ENCODE data around the gene HAUS6. TPM values are rescaled to one million over a fixed set of nuclear protein-coding genes. Genes with fewer than 3 reads are reported as not detected.

Gene HAUS6
- total and polyA plus RNA-seq, 2 donors (not counting 1 experiment from before 2014, with no cell fraction given): 4.1 to 13.5 TPM

GRCh38 chr9:19087106-19088000 is 15.4 kb downstream of the HAUS6 start:
- Histone ChIP-seq H3K9me3 (ENCODE audit: control extremely low read depth in 1 of 3, control insufficient read depth in 2 of 3, insufficient read depth in 1 of 3, low read length in 2 of 3) (no peaks in the 10 kb centered on the region), H3K79me2 (ENCODE audit: control insufficient read depth, insufficient read depth, low read length) (peaks cover 4% of the 10 kb centered on the region), H3K4me3 (ENCODE audit: control extremely low read depth in 1 of 5, extremely low read depth in 1 of 5, insufficient read depth in 1 of 5, low read depth in 2 of 5, low read length in 4 of 5) (no peak overlapping the region), H3K4me2 (replicated peaks; ENCODE audit: low read depth, low read length, poor library complexity, severe bottlenecking) (no peak overlapping the region), H3K27me3 (replicated peaks in 1 of 4; ENCODE audit: control extremely low read depth in 1 of 4, control insufficient read depth in 3 of 4, insufficient read depth in 4 of 4, low read length in 3 of 4) (no peaks in the 10 kb centered on the region), H4K20me1 (ENCODE audit: control insufficient read depth, insufficient read depth, low read length, poor library complexity, severe bottlenecking) (no peaks in the 10 kb centered on the region), H3K36me3 (replicated peaks in 1 of 2; ENCODE audit: control extremely low read depth in 1 of 2, control insufficient read depth in 1 of 2, extremely low read depth in 1 of 2, insufficient read depth in 2 of 2, low read length in 1 of 2) (peaks cover 5 to 60% of the 10 kb centered on the region in 2 experiments), H2AFZ (ENCODE audit: insufficient read depth, low read depth, low read length, poor library complexity, severe bottlenecking) (no peak overlapping the region), H3K9ac (ENCODE audit: low read length) (no peak overlapping the region), H3K4me1 (ENCODE audit: control insufficient read depth in 2 of 2, insufficient read depth in 2 of 2, low read length in 2 of 2) (no peaks in the 10 kb centered on the region), H3K27ac (ENCODE audit: low read length in 2 of 2) (no peak overlapping the region)
- no peak for DNase-seq
- Mint-ChIP-seq H3K9me3 (ENCODE audit: insufficient read depth) (no peaks in the 10 kb centered on the region), H3K27me3 (no peaks in the 10 kb centered on the region), H3K4me3 (no peak overlapping the region), H3K27ac (no peak overlapping the region), H3K4me1 (no peaks in the 10 kb centered on the region)
- intact Hi-C loops (cut with micrococcal nuclease): no loop called here
- no peak for ATAC-seq (ENCODE audit: low read depth)
- 100% methylated on average over 2 of the region's 6 CpGs for WGBS (ENCODE audit: insufficient coverage)
- CTCF ChIA-PET: interaction anchor here (0.7 to 4.7 kb wide), 4 partner anchors 46 to 370 kb away, joined by 3 to 51 read pairs (median 18); no protein-coding TSS in a partner anchor
- no peak for TF ChIP-seq EZH2 (IDR thresholded peaks at IDR 0.05; ENCODE audit: borderline replicate concordance, insufficient read depth, low read depth, low read length, poor library complexity, severe bottlenecking)
- TF ChIP-seq, protein P1, sequence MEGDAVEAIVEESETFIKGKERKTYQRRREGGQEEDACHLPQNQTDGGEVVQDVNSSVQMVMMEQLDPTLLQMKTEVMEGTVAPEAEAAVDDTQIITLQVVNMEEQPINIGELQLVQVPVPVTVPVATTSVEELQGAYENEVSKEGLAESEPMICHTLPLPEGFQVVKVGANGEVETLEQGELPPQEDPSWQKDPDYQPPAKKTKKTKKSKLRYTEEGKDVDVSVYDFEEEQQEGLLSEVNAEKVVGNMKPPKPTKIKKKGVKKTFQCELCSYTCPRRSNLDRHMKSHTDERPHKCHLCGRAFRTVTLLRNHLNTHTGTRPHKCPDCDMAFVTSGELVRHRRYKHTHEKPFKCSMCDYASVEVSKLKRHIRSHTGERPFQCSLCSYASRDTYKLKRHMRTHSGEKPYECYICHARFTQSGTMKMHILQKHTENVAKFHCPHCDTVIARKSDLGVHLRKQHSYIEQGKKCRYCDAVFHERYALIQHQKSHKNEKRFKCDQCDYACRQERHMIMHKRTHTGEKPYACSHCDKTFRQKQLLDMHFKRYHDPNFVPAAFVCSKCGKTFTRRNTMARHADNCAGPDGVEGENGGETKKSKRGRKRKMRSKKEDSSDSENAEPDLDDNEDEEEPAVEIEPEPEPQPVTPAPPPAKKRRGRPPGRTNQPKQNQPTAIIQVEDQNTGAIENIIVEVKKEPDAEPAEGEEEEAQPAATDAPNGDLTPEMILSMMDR (IDR thresholded peaks at IDR 0.05): no peak
- POLR2A ChIA-PET: interaction anchor here (0.7 kb wide), 1 partner anchor 161 kb away, joined by 10 read pairs; no protein-coding TSS in a partner anchor

GRCh38 chr9:19085295-19085694 is 17.4 kb downstream of the HAUS6 start:
- intact Hi-C loops (cut with micrococcal nuclease): loop anchor here (1.0 kb wide), 2 partner anchors 89 to 372 kb away; no protein-coding TSS in a partner anchor

More at GRCh38 chr9:19085295-19085694, 17.4 kb downstream of the HAUS6 start:
- Mint-ChIP-seq H3K27me3 (no peaks in the 10 kb centered on the region), H3K27ac (no peak overlapping the region), H3K9me3 (ENCODE audit: insufficient read depth) (no peaks in the 10 kb centered on the region), H3K4me3 (no peak overlapping the region), H3K4me1 (no peaks in the 10 kb centered on the region)
- DNase-seq: peak; percentile 30
- no peak for ATAC-seq (ENCODE audit: low read depth)
- peaks cover 7 to 59% of the 10 kb centered on the region in 2 experiments for H3K36me3 ChIP-seq (replicated peaks in 1 of 2; ENCODE audit: control extremely low read depth in 1 of 2, control insufficient read depth in 1 of 2, extremely low read depth in 1 of 2, insufficient read depth in 2 of 2, low read length in 1 of 2)
- CTCF ChIA-PET: interaction anchor here (0.6 to 4.7 kb wide), 11 partner anchors 16 to 380 kb away, joined by 3 to 51 read pairs (median 3); no protein-coding TSS in a partner anchor
- H3K4me2 ChIP-seq (replicated peaks; ENCODE audit: low read depth, low read length, poor library complexity, severe bottlenecking): no peak overlapping the region
- no peaks in the 10 kb centered on the region for H3K4me1 ChIP-seq (ENCODE audit: control insufficient read depth in 2 of 2, insufficient read depth in 2 of 2, low read length in 2 of 2)
- POLR2A ChIA-PET: interaction anchor here (0.6 to 0.7 kb wide), 2 partner anchors 88 to 333 kb away, joined by 5 read pairs; no protein-coding TSS in a partner anchor
- no peak overlapping the region for H2AFZ ChIP-seq (ENCODE audit: insufficient read depth, low read depth, low read length, poor library complexity, severe bottlenecking)
- no peaks in the 10 kb centered on the region for H3K79me2 ChIP-seq (ENCODE audit: control insufficient read depth, insufficient read depth, low read length)
- no peaks in the 10 kb centered on the region for H3K9me3 ChIP-seq (ENCODE audit: control extremely low read depth in 1 of 3, control insufficient read depth in 2 of 3, insufficient read depth in 1 of 3, low read length in 2 of 3)
- no peak overlapping the region for H3K9ac ChIP-seq (ENCODE audit: low read length)
- H3K27ac ChIP-seq (ENCODE audit: low read length in 2 of 2): no peak overlapping the region
- TF ChIP-seq EZH2 (IDR thresholded peaks at IDR 0.05; ENCODE audit: borderline replicate concordance, insufficient read depth, low read depth, low read length, poor library complexity, severe bottlenecking): no peak
- TF ChIP-seq, protein P1 (IDR thresholded peaks at IDR 0.05): peak; percentile 57
- no peaks in the 10 kb centered on the region for H3K27me3 ChIP-seq (replicated peaks in 1 of 4; ENCODE audit: control extremely low read depth in 1 of 4, control insufficient read depth in 3 of 4, insufficient read depth in 4 of 4, low read length in 3 of 4)
- H3K4me3 ChIP-seq (ENCODE audit: control extremely low read depth in 1 of 5, extremely low read depth in 1 of 5, insufficient read depth in 1 of 5, low read depth in 2 of 5, low read length in 4 of 5): no peak overlapping the region
- WGBS (ENCODE audit: insufficient coverage): no CpG with 5 or more reads among the region's 2 CpGs
- no peaks in the 10 kb centered on the region for H4K20me1 ChIP-seq (ENCODE audit: control insufficient read depth, insufficient read depth, low read length, poor library complexity, severe bottlenecking)

All from B cell (primary cell).